HG02571 (cell line): ENCODE measurements around the gene TMEM144.
"Not testable (repeated sequence)": the region's sequence is repeated elsewhere in the genome, so short reads cannot be mapped to it uniquely, and the experiment has no call there.

Source experiments
- ATAC-seq: cut with Tn5 transposase; IDR thresholded peaks from one replicate; pipeline ENCODE4 v1.9.1; 2021; ENCODE audit warnings: mild to moderate bottlenecking, moderate library complexity; ENCODE audit not compliant: unreplicated experiment

The TMEM144 gene

GRCh38 chr4:158190718-158191117, 19.6 kb upstream of the TMEM144 start:
- no peak for ATAC-seq

DNA sequence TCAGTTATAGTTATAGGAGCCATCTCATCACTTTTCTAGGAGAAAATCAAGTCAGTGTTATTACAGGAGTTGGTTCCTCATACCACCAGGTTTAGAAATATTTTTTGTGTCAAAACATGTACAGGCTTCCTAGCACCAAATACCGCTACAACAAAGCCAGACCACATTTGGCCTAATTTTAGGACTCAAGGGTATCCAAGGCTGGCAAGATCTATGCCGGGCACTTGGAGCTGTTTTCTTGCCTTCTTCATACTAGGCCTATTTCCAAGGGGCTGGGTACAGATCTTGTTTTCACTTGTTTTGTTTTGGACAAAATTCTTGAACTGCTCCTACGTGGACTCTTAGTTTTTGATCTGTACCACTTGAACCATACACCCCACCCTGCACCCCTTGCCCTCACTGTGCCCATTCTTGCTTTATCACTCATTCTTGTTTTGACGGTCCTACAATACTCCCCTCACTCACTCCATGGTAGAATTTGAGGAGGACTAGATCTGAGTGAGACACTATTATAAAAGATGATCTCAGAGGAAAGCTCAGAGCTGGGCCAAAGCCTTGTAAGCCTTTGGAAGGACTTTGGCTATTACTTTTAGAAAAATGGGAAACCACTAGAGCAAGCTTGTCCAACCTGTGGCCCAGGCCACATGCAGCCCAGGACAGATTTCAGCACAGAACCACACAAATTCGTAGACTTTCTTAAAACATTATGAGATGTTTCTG, 17.7 kb upstream of the TMEM144 start:
- no peak for ATAC-seq

DNA sequence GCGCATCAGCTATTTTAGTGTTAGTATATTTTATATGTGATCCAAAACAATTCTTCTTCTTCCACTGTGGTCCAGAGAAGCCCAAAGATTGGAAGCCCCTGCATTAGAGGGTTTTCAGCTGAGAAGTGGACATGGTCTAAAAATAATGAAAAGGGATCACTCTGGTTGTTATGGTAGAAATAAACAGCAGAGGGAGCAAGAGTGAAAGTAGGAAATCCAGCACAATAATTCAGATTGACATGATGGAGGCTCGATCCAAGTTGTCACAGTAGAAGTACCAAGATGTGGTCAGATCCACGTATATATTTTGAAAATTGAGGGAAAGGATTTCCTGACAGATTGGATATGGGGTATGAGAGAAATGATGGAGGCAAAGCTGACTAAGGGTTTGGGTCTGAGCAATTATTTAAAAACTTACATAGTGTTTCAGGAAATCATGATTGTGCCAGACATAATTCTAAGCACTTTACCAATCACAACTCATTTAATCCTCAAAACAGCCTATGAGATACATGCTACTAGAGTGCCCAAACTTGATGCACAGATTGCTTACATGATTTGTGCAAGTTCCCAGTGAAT, 17.0 kb upstream of the TMEM144 start:
- ATAC-seq: no peak

DNA sequence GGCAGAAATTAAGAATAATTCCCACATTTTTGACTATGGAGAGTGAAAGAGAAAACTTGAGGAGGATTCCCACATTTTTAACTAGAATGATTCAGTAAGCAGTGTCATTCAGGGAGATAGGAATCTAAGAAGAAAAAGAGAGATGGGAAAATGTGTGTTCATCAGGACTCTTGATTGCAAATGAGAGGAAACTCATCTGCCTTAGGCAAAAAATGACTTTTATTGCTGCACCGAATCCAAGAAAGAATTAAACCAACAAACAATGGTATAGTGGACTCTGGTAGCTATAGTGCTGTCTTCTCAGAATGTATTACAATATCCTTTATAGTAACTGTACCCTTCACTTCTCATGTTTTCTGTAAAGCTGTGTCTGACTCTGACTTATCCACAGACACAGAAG, 15.0 kb upstream of the TMEM144 start:
- ATAC-seq: no peak

GRCh38 chr4:158197194-158197776, 13.0 kb upstream of the TMEM144 start:
- ATAC-seq: no peak

GRCh38 chr4:158200214-158200613, 10.1 kb upstream of the TMEM144 start:
- ATAC-seq: no peak

GRCh38 chr4:158201322-158201721, 9.0 kb upstream of the TMEM144 start:
- ATAC-seq: no peak

- ATAC-seq: no peak
Measured at GRCh38 chr4:158201876-158202275, 8.4 kb upstream of the TMEM144 start.

DNA sequence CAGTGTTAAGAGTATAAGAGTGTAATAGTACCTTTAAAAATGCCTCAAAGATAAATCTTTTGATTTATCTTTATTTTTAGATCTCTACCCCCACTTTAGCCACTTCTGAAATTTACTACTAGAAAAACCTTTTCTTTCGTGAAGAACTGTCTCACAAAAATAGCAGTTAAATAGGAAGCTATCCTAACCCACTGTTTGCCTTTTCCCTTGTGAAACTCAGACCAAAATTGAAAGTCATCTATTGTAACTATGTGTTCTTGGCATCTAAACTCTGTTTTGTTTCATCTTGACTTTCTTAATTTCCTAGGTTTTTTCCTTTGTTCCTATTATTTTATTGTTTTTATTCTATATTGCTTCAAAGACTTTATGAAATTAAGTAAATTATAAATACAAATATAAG, 7.8 kb upstream of the TMEM144 start:
- ATAC-seq: no peak

- no peak for ATAC-seq
Measured at GRCh38 chr4:158203436-158203835, 6.8 kb upstream of the TMEM144 start.

GRCh38 chr4:158203929-158204328, 6.4 kb upstream of the TMEM144 start:
- ATAC-seq: no peak

DNA sequence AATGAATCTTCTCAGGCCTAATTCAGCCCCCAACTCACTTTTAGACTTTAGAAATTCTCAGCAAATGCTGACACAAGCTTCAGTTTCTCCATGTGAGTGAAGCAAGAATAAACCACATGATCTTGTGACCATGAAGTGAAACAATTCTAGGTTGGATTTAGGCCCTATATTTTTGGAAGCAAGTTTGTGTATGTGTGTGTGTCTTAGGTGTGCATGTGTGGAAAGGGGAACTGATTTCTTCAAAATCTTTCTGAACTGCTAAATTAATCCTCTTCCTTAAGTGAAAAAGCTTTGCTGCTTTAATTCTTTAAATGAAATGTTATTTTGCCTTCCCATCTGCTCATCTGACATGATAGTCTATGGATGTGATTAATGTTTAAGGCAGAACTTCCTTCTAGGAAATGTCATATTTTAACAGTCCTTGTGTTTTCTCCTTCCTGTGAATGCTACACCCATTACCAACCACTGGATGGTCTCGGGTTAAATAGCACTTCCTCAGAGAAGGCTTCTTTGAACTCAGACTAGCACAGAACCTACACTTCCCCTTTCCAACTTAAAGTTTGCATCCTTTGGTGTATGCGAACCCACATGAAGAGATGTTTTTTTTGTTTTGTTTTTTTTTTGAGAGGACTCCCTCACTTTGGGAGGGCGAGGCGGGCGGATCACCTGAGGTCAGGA, 1.2 kb upstream of the TMEM144 start:
- ATAC-seq: no peak

- ATAC-seq: no peak
Measured at GRCh38 chr4:158211222-158211621, 936 bp downstream of the TMEM144 start.

DNA sequence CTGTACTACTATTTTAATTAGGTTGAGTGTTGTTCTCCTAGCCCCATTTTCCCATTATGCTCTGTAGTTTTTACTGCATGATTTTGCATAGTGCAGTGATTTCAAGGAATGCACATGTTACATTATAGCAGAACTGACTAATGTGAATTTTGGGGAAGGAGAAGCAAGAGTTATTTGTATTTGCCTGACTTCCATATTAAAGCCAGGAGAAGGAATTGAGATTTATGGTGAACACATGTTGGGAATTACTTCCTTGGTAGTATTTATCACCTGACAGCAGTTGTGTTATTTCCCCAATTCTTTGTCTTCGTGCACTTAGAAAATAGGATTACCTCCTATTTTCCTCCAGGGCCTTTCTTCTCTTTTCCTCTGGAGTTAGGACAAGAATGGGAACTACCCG, 3.2 kb downstream of the TMEM144 start:
- ATAC-seq: no peak

GRCh38 chr4:158214856-158215255, 4.6 kb downstream of the TMEM144 start:
- no peak for ATAC-seq

DNA sequence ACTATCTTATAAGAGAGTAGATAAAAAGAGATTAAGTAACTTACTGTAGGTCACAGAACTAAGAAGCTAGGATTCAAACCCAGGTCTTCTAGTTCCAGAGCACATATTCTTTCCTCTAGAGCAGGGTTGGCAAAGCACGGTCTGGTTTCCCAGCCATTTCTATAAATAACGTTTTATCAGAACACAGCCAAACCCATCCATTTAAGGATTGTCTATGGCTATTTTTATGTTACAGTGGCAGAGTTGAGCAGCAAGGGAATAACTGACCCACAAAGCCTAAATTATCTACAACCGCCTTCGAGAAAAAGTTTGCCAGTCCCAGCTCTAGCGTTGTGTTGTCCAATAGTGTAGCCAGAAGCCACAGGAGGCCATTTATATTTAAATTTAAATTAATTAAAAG, 7.5 kb downstream of the TMEM144 start:
- no peak for ATAC-seq

DNA sequence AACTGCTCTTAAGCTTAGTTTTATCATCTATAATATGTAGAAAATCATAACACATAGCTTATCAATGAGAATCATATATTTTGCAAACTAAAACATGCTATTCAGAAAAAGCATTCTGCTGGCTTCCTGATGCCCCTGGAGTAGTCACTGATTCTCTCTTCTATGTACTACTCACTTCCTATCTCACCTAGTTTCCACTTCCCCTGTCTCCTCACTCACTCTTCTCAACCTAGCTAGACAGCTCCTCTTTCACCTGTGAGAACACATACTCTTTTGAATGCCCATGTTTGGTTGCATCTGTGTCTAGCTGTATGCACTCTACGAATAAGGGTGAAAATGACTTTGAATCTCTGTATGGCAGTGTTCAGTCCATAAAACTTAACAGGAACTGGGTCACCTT, 9.3 kb downstream of the TMEM144 start:
- ATAC-seq: no peak

- not testable (repeated sequence) for ATAC-seq
Measured at GRCh38 chr4:158224318-158224717, 14.0 kb downstream of the TMEM144 start.

GRCh38 chr4:158224999-158225398, 14.7 kb downstream of the TMEM144 start:
- not testable (repeated sequence) for ATAC-seq

DNA sequence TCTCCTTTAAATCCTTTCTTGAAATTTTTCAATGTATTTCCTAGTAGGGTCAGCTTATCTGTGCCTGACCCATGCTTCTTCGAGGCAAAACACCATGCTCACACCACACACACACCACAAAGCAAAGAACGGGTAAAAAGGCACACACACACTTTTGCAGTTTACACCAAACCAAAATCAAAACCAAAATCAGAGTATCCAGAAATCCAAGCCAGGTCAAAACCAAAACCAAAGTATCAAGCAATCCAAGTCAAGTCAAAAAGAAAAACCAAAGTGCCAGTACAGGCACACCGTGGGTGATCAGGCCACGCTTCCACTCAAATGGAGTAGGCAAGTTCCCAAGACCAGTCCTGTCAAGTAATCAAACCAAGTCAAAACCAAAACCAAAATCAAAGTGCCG, 17.6 kb downstream of the TMEM144 start:
- ATAC-seq: not testable (repeated sequence)

DNA sequence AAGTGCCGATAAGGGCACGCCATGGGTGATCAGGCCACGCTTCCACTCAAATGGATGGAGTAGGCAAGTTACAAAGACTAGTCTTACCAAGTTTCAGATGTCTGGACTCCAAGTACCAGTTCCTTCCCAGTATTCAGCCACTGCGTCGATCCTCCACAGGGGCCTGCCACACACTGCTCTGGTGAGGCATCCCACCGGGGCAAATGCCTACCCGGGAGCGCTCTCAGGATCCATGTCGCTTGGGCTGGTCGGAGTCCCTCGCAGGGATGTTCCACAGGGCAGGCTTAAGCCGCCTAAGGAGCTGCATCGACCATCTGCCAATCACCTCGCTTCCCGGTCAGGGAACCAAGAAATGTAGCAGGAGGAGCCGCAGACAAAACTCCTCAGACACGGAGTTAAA, 18.1 kb downstream of the TMEM144 start:
- not testable (repeated sequence) for ATAC-seq

DNA sequence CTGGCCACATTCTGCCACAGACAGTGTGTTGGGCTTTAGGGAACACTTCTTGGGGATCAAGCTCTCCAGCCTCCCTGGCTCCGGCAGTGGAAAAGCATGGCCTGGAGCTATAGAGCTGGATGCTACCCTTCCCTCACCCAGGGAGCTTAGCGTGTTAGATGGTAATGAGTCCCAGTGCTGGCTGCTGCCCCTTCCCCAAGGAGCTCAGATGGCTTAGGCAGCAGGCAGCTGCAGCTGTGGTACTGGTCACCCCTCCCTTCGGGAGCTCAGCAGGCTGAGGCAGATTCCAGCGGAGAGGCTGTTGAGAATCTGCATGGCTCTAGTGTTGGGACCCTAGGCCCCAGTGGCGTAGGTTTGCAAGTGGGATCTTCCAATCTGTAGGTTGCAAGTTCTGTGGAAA, 19.5 kb downstream of the TMEM144 start:
- no peak for ATAC-seq
